ENCODE measurements around the gene STAC3. TPM values are rescaled to one million over a fixed set of nuclear protein-coding genes. Genes with fewer than 3 reads are reported as not detected.

The STAC3 gene
- total and polyA plus RNA-seq, 2 of the 8 experiments (the other 6 are each of a cell fraction or from before 2014, with no cell fraction given): 0.70 to 1.3 TPM

- no peak for DNase-seq (ENCODE audit: low read depth in 1 of 2, low spot score in 2 of 2)
- 93% methylated on average over 19 of the region's 19 CpGs; no CpG with 5 or more reads in 1 of the 2 experiments for WGBS, 2 experiments (ENCODE audit: extremely low coverage in 1 of 2, insufficient coverage in 1 of 2, insufficient read length in 1 of 2, insufficient replicate concordance in 2 of 2, low coverage in 1 of 2, low lambda C conversion rate in 2 of 2, missing lambda C conversion rate in 1 of 2)
- Histone ChIP-seq H3K14ac (ENCODE audit: insufficient read length) (no peak overlapping the region), H3K9ac (replicated peaks in 1 of 4; ENCODE audit: extremely low read depth in 1 of 4, low read depth in 3 of 4, low read length in 3 of 4) (no peak overlapping the region), H4K20me1 (replicated peaks in 1 of 2; ENCODE audit: control insufficient read depth in 1 of 2, insufficient read depth in 2 of 2, low read length in 2 of 2) (peaks cover 6 to 31% of the 10 kb centered on the region in 2 experiments), H2BK12ac (ENCODE audit: low read depth, low read length) (no peak overlapping the region), H4K8ac (ENCODE audit: extremely low read depth, insufficient read depth, low read length) (no peak overlapping the region), H3K23ac (ENCODE audit: insufficient read length) (no peak overlapping the region), H2BK120ac (replicated peaks; ENCODE audit: low read depth, low read length) (no peak overlapping the region), H3K56ac (replicated peaks; ENCODE audit: insufficient read length, low read depth, low read length) (no peak overlapping the region), H3K4me3 (ENCODE audit: extremely low read depth in 1 of 4, insufficient read depth in 2 of 4, low read depth in 3 of 4, low read length in 4 of 4) (no peak overlapping the region), H4K91ac (replicated peaks; ENCODE audit: insufficient read length, low read length) (no peak overlapping the region), H3K9me3 (ENCODE audit: insufficient read depth in 2 of 2, low read depth in 1 of 2, low read length in 1 of 2) (no peaks in the 10 kb centered on the region), H2BK15ac (ENCODE audit: low read length) (no peak overlapping the region), H3K4me1 (replicated peaks in 1 of 4; ENCODE audit: control insufficient read depth in 3 of 4, insufficient read depth in 4 of 4, low read length in 3 of 4) (no peaks in the 10 kb centered on the region; a peak in 1 of 7 replicates), H4K5ac (ENCODE audit: insufficient read length, low read depth, low read length) (no peak overlapping the region), H3K36me3 (ENCODE audit: control insufficient read depth in 2 of 4, insufficient read depth in 4 of 4, low read length in 3 of 4) (peaks cover 74 to 98% (median 95%) of the 10 kb centered on the region in 4 experiments), H3K27me3 (replicated peaks in 1 of 4; ENCODE audit: control insufficient read depth in 3 of 4, extremely low read depth in 1 of 4, insufficient read depth in 3 of 4, low read length in 3 of 4) (no peaks in the 10 kb centered on the region), H2AFZ (ENCODE audit: low read length) (no peak overlapping the region), H2AK5ac (ENCODE audit: low read depth, low read length) (no peak overlapping the region), H3K27ac (ENCODE audit: low read depth, low read length) (no peak overlapping the region), H3K79me2 (ENCODE audit: control insufficient read depth in 1 of 2, insufficient read depth in 2 of 2, low read length in 2 of 2) (no peaks in the 10 kb centered on the region), H2BK5ac (ENCODE audit: low read depth, low read length) (peak overlapping the region; percentile 10; the same call in 1 of the 2 replicates), H3K79me1 (ENCODE audit: low read depth, low read length) (no peaks in the 10 kb centered on the region; the same call in 1 of the 2 replicates), H3K4me2 (ENCODE audit: insufficient read depth in 1 of 2, low read depth in 2 of 2, low read length in 2 of 2) (no peak overlapping the region), H3K4ac (replicated peaks; ENCODE audit: insufficient read length, low read depth, low read length) (no peak overlapping the region), H3K23me2 (ENCODE audit: low read depth, low read length) (peaks cover 7% of the 10 kb centered on the region; the same call in 1 of the 2 replicates), H2BK20ac (ENCODE audit: low read length) (no peak overlapping the region), H3K18ac (ENCODE audit: extremely low read depth, low read length) (no peak overlapping the region)
- no peak for FAIRE-seq
- CTCF ChIA-PET (ENCODE audit: partially characterized antibody): interaction anchor here (0.7 to 20.9 kb wide), 8 partner anchors 18 to 126 kb away, joined by 3 to 389 read pairs (median 3); partner anchors contain the start of gene SHMT2
- POLR2A ChIA-PET (ENCODE audit: partially characterized antibody): interaction anchor here (0.7 to 6.4 kb wide), 5 partner anchors 9 to 101 kb away, joined by 3 to 53 read pairs (median 6); partner anchors contain the start of gene SHMT2
- no peak for TF ChIP-seq SIN3A (conservative IDR thresholded peaks at IDR 0.05 in 1 of 2, IDR thresholded peaks at IDR 0.05 in 1 of 2; ENCODE audit: low read depth in 1 of 2, low read length in 2 of 2)
- no peak for TF ChIP-seq JUN (IDR thresholded peaks at IDR 0.05; ENCODE audit: low read depth, low read length)
- no peak for TF ChIP-seq TAF7 (optimal IDR thresholded peaks at IDR 0.05; ENCODE audit: borderline replicate concordance, low read depth, low read length)
- no peak for TF ChIP-seq POLR2A (IDR thresholded peaks at IDR 0.05; ENCODE audit: control extremely low read depth in 1 of 2, low read depth in 2 of 2, low read length in 2 of 2)
- TF ChIP-seq, protein P1, sequence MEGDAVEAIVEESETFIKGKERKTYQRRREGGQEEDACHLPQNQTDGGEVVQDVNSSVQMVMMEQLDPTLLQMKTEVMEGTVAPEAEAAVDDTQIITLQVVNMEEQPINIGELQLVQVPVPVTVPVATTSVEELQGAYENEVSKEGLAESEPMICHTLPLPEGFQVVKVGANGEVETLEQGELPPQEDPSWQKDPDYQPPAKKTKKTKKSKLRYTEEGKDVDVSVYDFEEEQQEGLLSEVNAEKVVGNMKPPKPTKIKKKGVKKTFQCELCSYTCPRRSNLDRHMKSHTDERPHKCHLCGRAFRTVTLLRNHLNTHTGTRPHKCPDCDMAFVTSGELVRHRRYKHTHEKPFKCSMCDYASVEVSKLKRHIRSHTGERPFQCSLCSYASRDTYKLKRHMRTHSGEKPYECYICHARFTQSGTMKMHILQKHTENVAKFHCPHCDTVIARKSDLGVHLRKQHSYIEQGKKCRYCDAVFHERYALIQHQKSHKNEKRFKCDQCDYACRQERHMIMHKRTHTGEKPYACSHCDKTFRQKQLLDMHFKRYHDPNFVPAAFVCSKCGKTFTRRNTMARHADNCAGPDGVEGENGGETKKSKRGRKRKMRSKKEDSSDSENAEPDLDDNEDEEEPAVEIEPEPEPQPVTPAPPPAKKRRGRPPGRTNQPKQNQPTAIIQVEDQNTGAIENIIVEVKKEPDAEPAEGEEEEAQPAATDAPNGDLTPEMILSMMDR (IDR thresholded peaks at IDR 0.05; ENCODE audit: control extremely low read depth in 1 of 3, insufficient read depth in 1 of 3, low read depth in 1 of 3, low read length in 3 of 3): no peak
- no peak for TF ChIP-seq RAD21 (IDR thresholded peaks at IDR 0.05 in 1 of 2, conservative IDR thresholded peaks at IDR 0.05 in 1 of 2; ENCODE audit: low read depth in 2 of 2, low read length in 2 of 2)
- no peak for TF ChIP-seq CREB1 (IDR thresholded peaks at IDR 0.05)
- no peak for TF ChIP-seq EZH2 (IDR thresholded peaks at IDR 0.05; ENCODE audit: low read depth, low read length, severe bottlenecking)
- no peak for TF ChIP-seq RXRA (IDR thresholded peaks at IDR 0.05; ENCODE audit: insufficient read depth, low read depth, low read length)
- TF ChIP-seq YY1 (IDR thresholded peaks at IDR 0.05; ENCODE audit: low read depth, low read length): no peak
- no peak for TF ChIP-seq SRF (IDR thresholded peaks at IDR 0.05; ENCODE audit: low read depth, low read length)
Measured at GRCh38 chr12:57195186-57195585, 55.8 kb downstream of the STAC3 start.
